WTC11 (cell line): Measurements from ENCODE around the gene HIC1.

Experiments used
- CBFB ChIP-seq: sonication (generic); formaldehyde crosslinking; IDR thresholded peaks from 2 replicates; pipeline ENCODE4 v1.8.1; 2022; ENCODE audit warnings: mild to moderate bottlenecking, low read depth, missing genetic modification reagents
- ETV6 ChIP-seq: sonication (generic); formaldehyde crosslinking; IDR thresholded peaks from 2 replicates; pipeline ENCODE4 v1.8.1; 2022; ENCODE audit warnings: mild to moderate bottlenecking, missing genetic modification reagents
- NFYB ChIP-seq: sonication (generic); formaldehyde crosslinking; conservative IDR thresholded peaks from 2 replicates; pipeline ENCODE4 v1.8.0; 2022; ENCODE audit warnings: low read depth, missing genetic modification reagents
- RELA ChIP-seq: sonication (generic); formaldehyde crosslinking; IDR thresholded peaks from 2 replicates; pipeline ENCODE4 v1.8.1; 2022; ENCODE audit warnings: missing genetic modification reagents, mild to moderate bottlenecking, borderline replicate concordance
- TEAD4 ChIP-seq: sonication (generic); formaldehyde crosslinking; IDR thresholded peaks from 2 replicates; pipeline ENCODE4 v1.8.0; 2022; ENCODE audit warnings: mild to moderate bottlenecking, missing genetic modification reagents
- TF ChIP-seq, protein P1 (sequence below): fragments of 200-600 bp; IDR thresholded peaks from 2 replicates; pipeline ENCODE4 v1.8.0; 2022; ENCODE audit warnings: antibody characterized with exemption
- TF ChIP-seq, protein P2 (sequence below): sonication (generic); formaldehyde crosslinking; IDR thresholded peaks from 2 replicates; pipeline ENCODE4 v1.8.0; 2023; ENCODE audit warnings: missing genetic modification reagents, mild to moderate bottlenecking, borderline replicate concordance

GRCh38 chr17:2067048-2067561, 12.2 kb downstream of the HIC1 start:
- TF ChIP-seq TEAD4 (CRISPR knock-in tag) (no peak), NFYB (CRISPR knock-in tag) (no peak), ETV6 (CRISPR knock-in tag) (no peak), RELA (CRISPR knock-in tag) (no peak), CBFB (no peak)
- TF ChIP-seq, protein P1, sequence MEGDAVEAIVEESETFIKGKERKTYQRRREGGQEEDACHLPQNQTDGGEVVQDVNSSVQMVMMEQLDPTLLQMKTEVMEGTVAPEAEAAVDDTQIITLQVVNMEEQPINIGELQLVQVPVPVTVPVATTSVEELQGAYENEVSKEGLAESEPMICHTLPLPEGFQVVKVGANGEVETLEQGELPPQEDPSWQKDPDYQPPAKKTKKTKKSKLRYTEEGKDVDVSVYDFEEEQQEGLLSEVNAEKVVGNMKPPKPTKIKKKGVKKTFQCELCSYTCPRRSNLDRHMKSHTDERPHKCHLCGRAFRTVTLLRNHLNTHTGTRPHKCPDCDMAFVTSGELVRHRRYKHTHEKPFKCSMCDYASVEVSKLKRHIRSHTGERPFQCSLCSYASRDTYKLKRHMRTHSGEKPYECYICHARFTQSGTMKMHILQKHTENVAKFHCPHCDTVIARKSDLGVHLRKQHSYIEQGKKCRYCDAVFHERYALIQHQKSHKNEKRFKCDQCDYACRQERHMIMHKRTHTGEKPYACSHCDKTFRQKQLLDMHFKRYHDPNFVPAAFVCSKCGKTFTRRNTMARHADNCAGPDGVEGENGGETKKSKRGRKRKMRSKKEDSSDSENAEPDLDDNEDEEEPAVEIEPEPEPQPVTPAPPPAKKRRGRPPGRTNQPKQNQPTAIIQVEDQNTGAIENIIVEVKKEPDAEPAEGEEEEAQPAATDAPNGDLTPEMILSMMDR, result no peak
- TF ChIP-seq, protein P2, sequence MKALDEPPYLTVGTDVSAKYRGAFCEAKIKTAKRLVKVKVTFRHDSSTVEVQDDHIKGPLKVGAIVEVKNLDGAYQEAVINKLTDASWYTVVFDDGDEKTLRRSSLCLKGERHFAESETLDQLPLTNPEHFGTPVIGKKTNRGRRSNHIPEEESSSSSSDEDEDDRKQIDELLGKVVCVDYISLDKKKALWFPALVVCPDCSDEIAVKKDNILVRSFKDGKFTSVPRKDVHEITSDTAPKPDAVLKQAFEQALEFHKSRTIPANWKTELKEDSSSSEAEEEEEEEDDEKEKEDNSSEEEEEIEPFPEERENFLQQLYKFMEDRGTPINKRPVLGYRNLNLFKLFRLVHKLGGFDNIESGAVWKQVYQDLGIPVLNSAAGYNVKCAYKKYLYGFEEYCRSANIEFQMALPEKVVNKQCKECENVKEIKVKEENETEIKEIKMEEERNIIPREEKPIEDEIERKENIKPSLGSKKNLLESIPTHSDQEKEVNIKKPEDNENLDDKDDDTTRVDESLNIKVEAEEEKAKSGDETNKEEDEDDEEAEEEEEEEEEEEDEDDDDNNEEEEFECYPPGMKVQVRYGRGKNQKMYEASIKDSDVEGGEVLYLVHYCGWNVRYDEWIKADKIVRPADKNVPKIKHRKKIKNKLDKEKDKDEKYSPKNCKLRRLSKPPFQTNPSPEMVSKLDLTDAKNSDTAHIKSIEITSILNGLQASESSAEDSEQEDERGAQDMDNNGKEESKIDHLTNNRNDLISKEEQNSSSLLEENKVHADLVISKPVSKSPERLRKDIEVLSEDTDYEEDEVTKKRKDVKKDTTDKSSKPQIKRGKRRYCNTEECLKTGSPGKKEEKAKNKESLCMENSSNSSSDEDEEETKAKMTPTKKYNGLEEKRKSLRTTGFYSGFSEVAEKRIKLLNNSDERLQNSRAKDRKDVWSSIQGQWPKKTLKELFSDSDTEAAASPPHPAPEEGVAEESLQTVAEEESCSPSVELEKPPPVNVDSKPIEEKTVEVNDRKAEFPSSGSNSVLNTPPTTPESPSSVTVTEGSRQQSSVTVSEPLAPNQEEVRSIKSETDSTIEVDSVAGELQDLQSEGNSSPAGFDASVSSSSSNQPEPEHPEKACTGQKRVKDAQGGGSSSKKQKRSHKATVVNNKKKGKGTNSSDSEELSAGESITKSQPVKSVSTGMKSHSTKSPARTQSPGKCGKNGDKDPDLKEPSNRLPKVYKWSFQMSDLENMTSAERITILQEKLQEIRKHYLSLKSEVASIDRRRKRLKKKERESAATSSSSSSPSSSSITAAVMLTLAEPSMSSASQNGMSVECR (CRISPR knock-in tag), result no peak
